Ishikawa (cell line): ENCODE measurements around the gene AHNAK2.

Experiments
- CEBPB ChIP-seq: IDR thresholded peaks from 2 replicates; pipeline ENCODE4 v1.6.1; 2012
- EP300 ChIP-seq: IDR thresholded peaks from 2 replicates; pipeline ENCODE4 v1.6.1; 2012; ENCODE audit warnings: borderline replicate concordance
- NFIC ChIP-seq: IDR thresholded peaks from 2 replicates; pipeline ENCODE4 v1.6.1; 2012

GRCh38 chr14:104973135-104973384 is 5.1 kb downstream of the AHNAK2 start:
- TF ChIP-seq NFIC (no peak), CEBPB (no peak; the same call in 1 of the 2 replicates), EP300 (no peak)
